Lower leg skin (tissue), 3 donors: ENCODE results near the gene FCHO2.

ENCODE experiments used
- CTCF ChIP-seq, 3 donors: fragments of 450-650 bp; IDR thresholded peaks; one replicate each; pipeline ENCODE4 v1.5.1; 2016; ENCODE audit warnings: antibody characterized with exemption in 3 of 3, mild to moderate bottlenecking in 3 of 3, moderate library complexity in 2 of 3
- POLR2A ChIP-seq, 2 donors: fragments of 450-650 bp; IDR thresholded peaks; one replicate each; pipeline ENCODE4 v1.6.1; 2016 to 2017; ENCODE audit warnings: antibody characterized with exemption in 2 of 2, mild to moderate bottlenecking in 1 of 2, moderate library complexity in 1 of 2

GRCh38 chr5:73110190-73110589 is 154.3 kb downstream of the FCHO2 start:
- TF ChIP-seq CTCF (IDR thresholded peaks at IDR 0.05) (no peak), POLR2A (IDR thresholded peaks at IDR 0.05) (no peak)
